A673 (cell line): Measurements from ENCODE around the gene ADGRL1. TPM values are rescaled to one million over a fixed set of nuclear protein-coding genes. Genes with fewer than 3 reads are reported as not detected.
"Not testable (repeated sequence)": the region's sequence is repeated elsewhere in the genome, so short reads cannot be mapped to it uniquely, and the experiment has no call there.

ENCODE experiments used
- BruUV-seq: library from RNA; stranded (reverse); fragments of 400-500 nt; replicated peaks from 2 replicates; lab custom pipeline; 2021; lab: Mats Ljungman, UMichigan
- CTCF ChIA-PET: fragments of 300-600 bp; sonication (Branson Sonifier 250); formaldehyde crosslinking; loops from one replicate; lab custom pipeline; 2022; ENCODE audit warnings: antibody characterized with exemption; lab: Charles Lee
- POLR2A ChIA-PET: fragments of 300-600 bp; sonication (Branson Sonifier 250); formaldehyde crosslinking; loops from one replicate; lab custom pipeline; 2022; ENCODE audit warnings: antibody characterized with exemption; ENCODE audit not compliant: low non-redundant PET; lab: Charles Lee
- DNase-seq: peaks from one replicate; pipeline ENCODE4 v3.0.0-alpha.2; 2015; ENCODE audit warnings: low spot score
- H3K27ac ChIP-seq: fragments of 200-600 bp; sonication (generic); 2 replicates; pipeline ENCODE4 v1.5.1; 2016; ENCODE audit warnings: mixed run types, low read depth, mild to moderate bottlenecking, mixed read lengths, antibody characterized with exemption, low read length; ENCODE audit not compliant: poor library complexity, severe bottlenecking
- H3K27me3 ChIP-seq: fragments of 200-600 bp; sonication (generic); replicated peaks from 2 replicates; pipeline ENCODE4 v1.6.1; 2017; ENCODE audit warnings: mixed run types, low read depth, mild to moderate bottlenecking, mixed read lengths, antibody characterized with exemption, low read length; ENCODE audit not compliant: insufficient read depth, poor library complexity
- H3K36me3 ChIP-seq: fragments of 200-600 bp; sonication (generic); 2 replicates; pipeline ENCODE4 v1.6.1; 2016; ENCODE audit warnings: mixed run types, mild to moderate bottlenecking, mixed read lengths, antibody characterized with exemption, low read length; ENCODE audit not compliant: insufficient read depth, poor library complexity, severe bottlenecking
- H3K4me1 ChIP-seq: fragments of 200-600 bp; sonication (generic); 2 replicates; pipeline ENCODE4 v1.6.1; 2017; ENCODE audit warnings: mixed run types, mild to moderate bottlenecking, mixed read lengths, antibody characterized with exemption, low read length; ENCODE audit not compliant: insufficient read depth, poor library complexity, severe bottlenecking
- H3K4me3 ChIP-seq: fragments of 200-600 bp; sonication (generic); 2 replicates; pipeline ENCODE4 v1.5.1; 2016; ENCODE audit warnings: low read depth, mixed run types, mild to moderate bottlenecking, mixed read lengths, low read length; ENCODE audit not compliant: poor library complexity, severe bottlenecking
- H3K9me3 ChIP-seq: fragments of 200-600 bp; sonication (generic); 2 replicates; pipeline ENCODE4 v1.6.1; 2016; ENCODE audit warnings: mixed run types, low read depth, mild to moderate bottlenecking, mixed read lengths, antibody characterized with exemption, low read length; ENCODE audit not compliant: poor library complexity, severe bottlenecking
- EZH2 ChIP-seq: fragments of 200-600 bp; sonication (generic); IDR thresholded peaks from 2 replicates; pipeline ENCODE4 v1.6.1; 2017; ENCODE audit warnings: borderline replicate concordance, low read depth, mild to moderate bottlenecking, mixed read lengths, antibody characterized with exemption, low read length; ENCODE audit not compliant: poor library complexity, severe bottlenecking
- intact Hi-C: fragments of 100-400 bp; cut with micrococcal nuclease; formaldehyde crosslinking; loops from one replicate; pipeline ENCODE4 v1.10.0; 2022; ENCODE audit not compliant: unreplicated experiment
- total RNA-seq: library from RNA; stranded (reverse); gene quantifications from 2 replicates; pipeline ENCODE4 v1.2.3, GENCODE V29; 2021
- TF ChIP-seq, protein P1 (sequence below): fragments of 300-800, 200-600 bp; sonication (generic); conservative IDR thresholded peaks from 2 replicates; pipeline ENCODE4 v1.5.1; 2017; ENCODE audit warnings: low read depth, mild to moderate bottlenecking, antibody characterized with exemption, low read length, moderate library complexity, mixed read lengths

ADGRL1 gene
- total RNA-seq, 1 experiment from 2014 or later = 66.1 TPM

DNA sequence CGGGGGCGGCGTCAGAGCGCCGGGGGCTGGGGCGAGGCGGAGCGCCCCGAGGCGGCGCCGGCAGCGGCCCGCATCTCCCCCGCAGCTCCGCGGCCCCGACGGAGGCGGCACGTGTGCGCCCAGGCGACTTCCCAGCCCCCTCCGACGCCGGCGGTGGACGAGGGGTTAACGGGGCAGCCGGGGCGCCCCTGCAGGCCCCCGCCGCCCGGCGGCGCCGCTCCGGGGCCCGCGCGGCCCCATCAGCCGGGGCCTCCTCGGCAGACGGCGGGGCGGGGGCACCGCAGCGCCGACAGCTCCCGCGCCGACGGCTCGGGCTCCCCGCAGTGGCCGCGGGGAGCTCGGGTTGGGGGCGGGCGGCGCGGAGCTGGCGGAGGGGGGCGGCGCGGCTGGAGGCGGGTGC, 339 bp upstream of the ADGRL1 start:
- H3K9me3 ChIP-seq, H3K36me3 ChIP-seq, BruUV-seq, H3K27me3 ChIP-seq, CTCF ChIA-PET, intact Hi-C loops, H3K4me1 ChIP-seq: not testable (repeated sequence)
- Histone ChIP-seq H3K27ac (peak overlapping the region; percentile 72), H3K4me3 (peak overlapping the region; percentile 72)
- DNase-seq = peak; percentile 41
- POLR2A ChIA-PET = interaction anchor here (0.6 kb wide), 1 partner anchor 993 kb away, joined by 7 read pairs; no protein-coding TSS in a partner anchor

DNA sequence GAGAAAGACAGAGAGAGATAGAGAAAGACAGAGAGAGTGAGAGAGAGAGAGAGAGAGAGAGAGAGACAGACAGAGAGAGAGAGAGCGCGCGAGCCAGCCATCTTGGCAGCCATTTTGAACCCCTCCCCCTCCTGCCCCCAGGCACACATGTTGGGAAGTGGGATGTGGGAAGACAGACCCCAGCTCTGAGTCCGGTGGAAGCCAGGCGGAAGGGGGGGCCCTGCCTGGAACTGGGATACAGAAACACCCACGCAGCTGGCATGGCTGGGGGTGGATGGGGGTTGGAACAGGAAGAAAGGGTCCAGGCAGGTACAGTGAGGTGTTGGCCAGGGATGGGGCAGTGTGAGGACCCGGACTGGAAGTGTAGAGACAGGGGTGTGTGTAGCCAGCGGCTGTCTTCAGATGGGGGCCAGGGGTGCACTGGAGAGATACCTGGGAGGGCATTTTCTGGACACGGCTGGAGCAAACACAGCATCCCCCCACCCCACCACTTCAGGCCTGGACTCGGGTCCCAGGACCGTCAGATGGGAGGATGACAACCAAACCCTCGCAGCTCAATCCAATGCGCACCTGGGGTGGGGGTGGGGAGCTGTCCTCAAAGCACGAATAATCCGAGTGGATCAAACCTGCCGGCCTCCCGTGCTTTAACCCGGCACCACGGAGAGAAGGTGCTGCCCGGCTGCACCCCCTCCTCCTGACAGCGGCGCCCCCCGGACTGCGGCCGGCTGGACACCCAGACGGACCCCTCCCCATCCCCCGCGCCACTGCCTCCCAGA, 1.1 kb downstream of the ADGRL1 start:
- DNase-seq, intact Hi-C loops, H3K36me3 ChIP-seq, BruUV-seq, CTCF ChIA-PET, H3K9me3 ChIP-seq, POLR2A ChIA-PET, H3K27me3 ChIP-seq, H3K4me1 ChIP-seq: not testable (repeated sequence)
- peak overlapping the region; percentile 72 for H3K4me3 ChIP-seq
- H3K27ac ChIP-seq = peak overlapping the region; percentile 72

DNA sequence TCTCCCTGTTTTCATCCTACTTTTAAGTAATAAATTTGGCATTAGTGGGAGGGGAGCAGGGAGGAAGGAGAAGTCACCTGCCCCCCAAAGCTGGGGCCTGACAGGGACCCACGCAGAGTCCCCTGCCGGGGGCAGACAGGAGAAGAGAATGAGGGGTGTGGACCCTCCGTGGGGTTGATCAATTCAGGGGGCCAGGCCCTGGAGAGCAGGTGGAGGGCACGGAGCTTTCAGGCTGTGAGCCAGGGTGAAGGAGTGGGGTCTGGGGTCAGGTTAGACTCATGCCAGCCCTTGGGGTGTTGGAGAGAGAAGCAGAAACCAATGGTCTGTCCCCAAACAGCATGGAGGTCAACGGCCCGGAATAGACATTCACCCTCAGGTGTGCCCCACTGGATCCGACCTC, 1.8 kb downstream of the ADGRL1 start:
- CTCF ChIA-PET, H3K36me3 ChIP-seq, H3K27me3 ChIP-seq, DNase-seq, H3K9me3 ChIP-seq, H3K4me1 ChIP-seq, intact Hi-C loops: not testable (repeated sequence)
- H3K4me3 ChIP-seq = peak overlapping the region; percentile 72
- peak overlapping the region; percentile 49 for H3K27ac ChIP-seq
- POLR2A ChIA-PET = interaction anchor here (0.6 kb wide), 1 partner anchor 84 kb away, joined by 4 read pairs; no protein-coding TSS in a partner anchor
- BruUV-seq = TSS peak; percentile 30

DNA sequence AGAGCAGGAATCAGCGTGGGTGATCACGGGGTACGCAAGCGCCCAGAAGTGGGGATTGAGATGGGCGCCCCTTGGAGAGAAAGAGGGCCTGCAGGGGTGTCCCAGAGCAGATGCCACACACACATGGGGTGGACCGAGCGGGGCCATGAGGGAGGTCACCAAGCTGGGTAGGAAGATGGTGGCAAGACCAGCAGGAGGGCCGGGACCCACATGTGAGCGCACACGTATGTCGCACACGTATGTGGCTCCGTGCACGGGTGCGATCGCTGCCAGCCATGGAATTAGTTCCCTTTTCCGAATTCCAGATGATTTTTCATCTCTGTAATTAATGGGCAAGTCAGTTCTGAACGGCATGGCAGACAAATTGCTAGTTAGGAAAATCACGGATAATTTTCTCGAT, 2.2 kb downstream of the ADGRL1 start:
- CTCF ChIA-PET, H3K9me3 ChIP-seq, H3K36me3 ChIP-seq, H3K27me3 ChIP-seq, H3K4me1 ChIP-seq, H3K27ac ChIP-seq, intact Hi-C loops, BruUV-seq, DNase-seq: not testable (repeated sequence)
- POLR2A ChIA-PET = interaction anchor here (0.6 kb wide), 1 partner anchor 84 kb away, joined by 4 read pairs; no protein-coding TSS in a partner anchor
- H3K4me3 ChIP-seq = peak overlapping the region; percentile 72

DNA sequence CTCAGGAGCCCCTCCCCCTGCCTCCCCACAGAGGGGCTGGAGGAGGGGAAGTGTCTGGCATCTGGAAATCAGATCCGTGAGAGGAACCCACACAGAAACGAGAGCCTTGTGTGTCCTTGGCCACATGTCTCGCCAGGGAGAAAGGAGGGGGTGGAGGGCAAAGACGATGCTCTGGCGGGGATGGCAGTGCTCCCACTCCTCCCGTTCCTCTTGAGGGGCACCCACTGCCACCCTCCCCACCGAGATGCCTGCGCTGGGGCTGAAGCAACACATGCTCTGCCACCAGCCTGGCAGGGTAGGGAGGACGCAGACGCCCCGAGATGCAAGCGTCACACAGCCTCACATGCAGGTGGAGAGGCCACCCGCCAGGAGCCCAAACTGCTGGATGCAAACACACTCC, 2.8 kb downstream of the ADGRL1 start:
- Histone ChIP-seq H3K4me1 (peaks cover 7% of the 10 kb centered on the region), H3K36me3 (no peaks in the 10 kb centered on the region), H3K27ac (no peak overlapping the region), H3K4me3 (no peak overlapping the region), H3K9me3 (no peaks in the 10 kb centered on the region), H3K27me3 (no peaks in the 10 kb centered on the region)
- intact Hi-C loops = no loop called here
- BruUV-seq = no TSS peak
- DNase-seq = no peak
- no peak for TF ChIP-seq EZH2
- TF ChIP-seq, protein P1, sequence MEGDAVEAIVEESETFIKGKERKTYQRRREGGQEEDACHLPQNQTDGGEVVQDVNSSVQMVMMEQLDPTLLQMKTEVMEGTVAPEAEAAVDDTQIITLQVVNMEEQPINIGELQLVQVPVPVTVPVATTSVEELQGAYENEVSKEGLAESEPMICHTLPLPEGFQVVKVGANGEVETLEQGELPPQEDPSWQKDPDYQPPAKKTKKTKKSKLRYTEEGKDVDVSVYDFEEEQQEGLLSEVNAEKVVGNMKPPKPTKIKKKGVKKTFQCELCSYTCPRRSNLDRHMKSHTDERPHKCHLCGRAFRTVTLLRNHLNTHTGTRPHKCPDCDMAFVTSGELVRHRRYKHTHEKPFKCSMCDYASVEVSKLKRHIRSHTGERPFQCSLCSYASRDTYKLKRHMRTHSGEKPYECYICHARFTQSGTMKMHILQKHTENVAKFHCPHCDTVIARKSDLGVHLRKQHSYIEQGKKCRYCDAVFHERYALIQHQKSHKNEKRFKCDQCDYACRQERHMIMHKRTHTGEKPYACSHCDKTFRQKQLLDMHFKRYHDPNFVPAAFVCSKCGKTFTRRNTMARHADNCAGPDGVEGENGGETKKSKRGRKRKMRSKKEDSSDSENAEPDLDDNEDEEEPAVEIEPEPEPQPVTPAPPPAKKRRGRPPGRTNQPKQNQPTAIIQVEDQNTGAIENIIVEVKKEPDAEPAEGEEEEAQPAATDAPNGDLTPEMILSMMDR = no peak
- CTCF ChIA-PET = no interaction called here
- POLR2A ChIA-PET = no interaction called here

DNA sequence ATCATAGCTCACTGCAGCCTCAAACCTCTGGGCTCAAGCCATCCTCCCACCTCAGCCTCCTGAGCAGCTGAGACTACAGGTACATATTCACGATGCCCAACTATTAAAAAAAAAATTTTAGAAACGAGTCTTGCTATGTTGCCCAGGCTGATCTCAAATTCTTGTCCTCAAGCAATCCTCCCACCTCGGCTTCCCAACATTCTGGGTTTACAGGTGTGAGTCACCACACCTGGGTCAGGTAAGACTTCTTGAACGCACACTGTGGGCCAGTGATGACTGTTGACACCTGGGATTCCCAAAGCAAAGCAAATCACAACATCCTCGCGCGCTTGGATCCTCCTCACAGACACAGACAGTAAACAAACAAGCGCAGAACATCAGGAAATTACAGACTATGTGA, 4.5 kb downstream of the ADGRL1 start:
- DNase-seq, H3K4me1 ChIP-seq, H3K36me3 ChIP-seq, H3K9me3 ChIP-seq, H3K27me3 ChIP-seq, CTCF ChIA-PET, POLR2A ChIA-PET, intact Hi-C loops, BruUV-seq, H3K4me3 ChIP-seq, H3K27ac ChIP-seq: not testable (repeated sequence)
